ENCODE data around the gene ZEB1.

GRCh38 chr10:31477584-31477983, 158.6 kb downstream of the ZEB1 start:
- no peak for TF ChIP-seq POLR2AphosphoS5 (IDR thresholded peaks at IDR 0.05; ENCODE audit: insufficient read depth in 1 of 2, low read depth in 1 of 2)
- no peak for TF ChIP-seq CTCF (IDR thresholded peaks at IDR 0.05)
- TF ChIP-seq POLR2A (IDR thresholded peaks at IDR 0.05), result no peak

All from vagina (tissue), 2 donors.